MM.1S (cell line): ENCODE measurements around the gene ATXN1.

Experiments
- CTCF ChIP-seq: fragments of 300-600 bp; sonication (generic); IDR thresholded peaks from 2 replicates; pipeline ENCODE4 v1.5.1; 2016; ENCODE audit warnings: antibody characterized with exemption, low read length, mixed read lengths
- EZH2 ChIP-seq: fragments of 300-600 bp; sonication (generic); optimal IDR thresholded peaks from 2 replicates; pipeline ENCODE3; 2017; ENCODE audit warnings: low read depth, mild to moderate bottlenecking, antibody characterized with exemption, low read length, mixed read lengths

- TF ChIP-seq CTCF (no peak), EZH2 (no peak)
Observed at GRCh38 chr6:16592223-16592911, 168.9 kb downstream of the ATXN1 start.
